DMS153 treated with DMSO at 0.1 percent for 48 hours (cell line): ENCODE data around the gene CLEC7A.

Experiments
- DNase-seq: peaks from one replicate; lab custom pipeline; 2025; ENCODE audit not compliant: unreplicated experiment; lab: John Stamatoyannopoulos, UW

Gene CLEC7A

GRCh38 chr12:10130042-10130441, at the start of gene CLEC7A:
TSS of gene CLEC7A (minus strand) at chr12:10130199. CDS start at chr12:10130082, 117 bp downstream.
- DNase-seq, result peak; percentile 6

- DNase-seq, result no peak
Measured at GRCh38 chr12:10179776-10180181, 49.8 kb upstream of the CLEC7A start.

- DNase-seq, result no peak
Measured at GRCh38 chr12:10178821-10179220, 48.8 kb upstream of the CLEC7A start, which contains the start of gene TMEM52B. TSS of gene TMEM52B (plus strand) at chr12:10179032. CDS start at chr12:10179575, 543 bp downstream.

GRCh38 chr12:10175846-10176636, 46.0 kb upstream of the CLEC7A start:
- DNase-seq, result no peak

GRCh38 chr12:10174986-10175614, 45.1 kb upstream of the CLEC7A start:
- DNase-seq, result no peak

- DNase-seq, result no peak
Measured at GRCh38 chr12:10171973-10172728, 42.2 kb upstream of the CLEC7A start, which contains the start of gene OLR1. TSS of gene OLR1 (minus strand) at chr12:10172132. CDS start at chr12:10172077, 55 bp downstream.

GRCh38 chr12:10170216-10170615, 40.2 kb upstream of the CLEC7A start:
- no peak for DNase-seq

GRCh38 chr12:10169104-10169503, 39.1 kb upstream of the CLEC7A start:
- DNase-seq, result no peak

GRCh38 chr12:10167599-10167998, 37.6 kb upstream of the CLEC7A start:
- no peak for DNase-seq

GRCh38 chr12:10165421-10165820, 35.4 kb upstream of the CLEC7A start:
- no peak for DNase-seq

GRCh38 chr12:10163084-10163483, 33.1 kb upstream of the CLEC7A start:
- DNase-seq, result no peak

- no peak for DNase-seq
Measured at GRCh38 chr12:10160617-10161385, 30.8 kb upstream of the CLEC7A start.

GRCh38 chr12:10159280-10159679, 29.3 kb upstream of the CLEC7A start:
- no peak for DNase-seq

- no peak for DNase-seq
Measured at GRCh38 chr12:10158406-10158805, 28.4 kb upstream of the CLEC7A start.

GRCh38 chr12:10155966-10156365, 26.0 kb upstream of the CLEC7A start:
- DNase-seq, result no peak

- no peak for DNase-seq
Measured at GRCh38 chr12:10154145-10154496, 24.1 kb upstream of the CLEC7A start.

GRCh38 chr12:10153271-10154144, 23.5 kb upstream of the CLEC7A start:
- DNase-seq, result peak; percentile 82

GRCh38 chr12:10151621-10152020, 21.6 kb upstream of the CLEC7A start:
- no peak for DNase-seq

GRCh38 chr12:10147714-10148403, 17.9 kb upstream of the CLEC7A start:
- DNase-seq, result no peak
